ENCODE data around the gene MAMLD1.
A peak's percentile ranks its signal among the peaks of the same experiment; 100 is the strongest.

Gene MAMLD1

DNA sequence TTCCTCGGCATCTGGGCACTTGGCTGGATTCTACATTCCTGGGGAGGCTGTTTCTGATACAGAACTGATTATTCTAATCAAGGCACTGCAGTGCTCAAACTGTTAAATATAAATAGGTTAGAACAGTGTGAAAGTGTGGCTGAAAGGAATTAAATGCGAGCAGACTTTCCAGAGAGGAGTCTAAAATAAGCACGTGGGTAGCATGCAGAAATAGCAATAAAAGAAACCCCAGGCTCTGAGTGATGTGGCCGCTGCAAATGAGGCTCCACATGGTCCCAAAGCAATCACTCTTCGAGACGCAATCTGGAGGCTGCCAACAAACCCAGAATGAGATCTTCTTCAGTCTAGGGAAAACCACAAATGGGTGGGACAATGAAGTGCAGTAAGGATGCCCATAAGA lies 174.7 kb downstream of the MAMLD1 start:
- DNase-seq = no peak

DNA sequence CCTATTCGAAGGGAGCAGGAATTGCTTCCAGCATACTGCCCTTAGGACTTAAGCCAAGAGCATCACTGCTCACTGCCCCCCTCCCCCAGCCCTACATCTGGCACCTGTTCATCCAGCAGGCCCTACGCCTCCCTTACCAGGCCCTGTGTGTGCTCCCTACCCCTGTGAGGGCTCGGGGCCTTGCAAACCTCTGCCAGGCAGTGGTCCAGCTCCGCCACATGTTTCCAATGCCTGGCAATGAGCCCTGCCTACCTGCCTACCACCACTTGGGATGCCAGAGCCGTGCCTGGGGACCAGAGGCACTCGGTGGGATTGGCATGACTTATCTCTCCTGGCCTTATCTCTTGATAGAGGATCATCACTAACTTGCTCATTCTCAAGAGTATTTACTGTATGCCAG lies 177.8 kb downstream of the MAMLD1 start:
- DNase-seq = no peak

DNA sequence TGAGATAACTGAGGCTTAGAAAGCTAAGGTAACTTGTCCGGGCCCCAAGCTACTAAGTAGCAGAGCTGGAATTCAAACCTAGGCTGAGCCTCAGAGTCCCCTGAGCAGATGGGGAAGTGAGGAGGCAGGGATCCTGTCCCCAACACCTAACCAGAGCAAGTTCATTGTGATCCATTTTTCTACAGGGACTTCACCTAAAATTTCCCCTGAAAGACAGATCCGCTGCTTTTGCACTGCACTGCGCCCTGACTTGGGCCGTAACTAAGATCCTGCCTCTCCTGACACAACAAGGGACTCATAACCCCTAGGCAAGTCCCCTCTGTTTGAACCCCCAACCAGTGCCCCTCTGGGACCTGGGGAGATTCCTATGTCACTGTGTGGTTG lies 179.7 kb downstream of the MAMLD1 start:
- no peak for DNase-seq

DNA sequence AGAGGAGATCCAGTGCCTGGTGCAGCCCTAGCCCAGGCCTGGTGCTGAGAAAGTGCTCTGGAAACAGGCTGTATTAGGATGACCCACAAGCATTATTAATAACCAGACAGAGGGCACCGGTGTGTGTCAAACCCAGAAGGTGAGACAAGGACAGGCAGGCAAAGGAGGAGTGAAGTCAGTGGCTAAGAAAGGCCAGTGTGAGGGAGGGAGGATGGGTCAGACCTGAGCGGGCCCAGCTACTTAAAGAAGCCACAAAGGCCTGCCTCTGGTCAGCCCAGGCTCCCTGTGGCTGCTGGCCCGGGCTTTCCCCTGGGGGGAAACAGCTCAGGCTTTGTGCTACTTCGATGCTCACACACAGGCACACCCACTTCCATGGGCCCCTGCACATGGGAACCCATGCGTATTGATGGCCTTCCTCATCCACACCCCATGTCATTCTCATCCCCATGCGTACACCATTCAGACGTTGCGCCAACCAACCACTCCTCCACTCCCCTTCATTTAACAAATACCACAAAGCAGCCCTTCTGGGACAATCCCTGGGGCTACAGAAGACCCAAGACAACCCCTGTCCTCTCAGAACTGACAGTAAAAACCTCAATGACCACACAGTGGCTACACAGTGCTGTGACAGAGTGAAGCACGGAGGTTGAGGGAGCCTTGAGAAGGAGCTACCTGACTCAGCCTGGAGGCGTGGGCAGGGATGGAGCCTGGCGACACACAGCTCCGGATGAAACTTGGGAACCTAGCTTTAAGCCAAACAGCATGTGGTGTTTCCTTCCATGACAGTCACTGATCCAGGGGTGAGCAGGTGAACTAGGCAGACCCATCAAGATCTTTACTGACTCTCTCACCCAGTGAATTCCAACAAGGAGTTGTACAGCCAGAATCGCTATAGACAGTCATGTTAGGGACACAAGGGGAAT lies 180.4 kb downstream of the MAMLD1 start:
- DNase-seq = no peak

DNA sequence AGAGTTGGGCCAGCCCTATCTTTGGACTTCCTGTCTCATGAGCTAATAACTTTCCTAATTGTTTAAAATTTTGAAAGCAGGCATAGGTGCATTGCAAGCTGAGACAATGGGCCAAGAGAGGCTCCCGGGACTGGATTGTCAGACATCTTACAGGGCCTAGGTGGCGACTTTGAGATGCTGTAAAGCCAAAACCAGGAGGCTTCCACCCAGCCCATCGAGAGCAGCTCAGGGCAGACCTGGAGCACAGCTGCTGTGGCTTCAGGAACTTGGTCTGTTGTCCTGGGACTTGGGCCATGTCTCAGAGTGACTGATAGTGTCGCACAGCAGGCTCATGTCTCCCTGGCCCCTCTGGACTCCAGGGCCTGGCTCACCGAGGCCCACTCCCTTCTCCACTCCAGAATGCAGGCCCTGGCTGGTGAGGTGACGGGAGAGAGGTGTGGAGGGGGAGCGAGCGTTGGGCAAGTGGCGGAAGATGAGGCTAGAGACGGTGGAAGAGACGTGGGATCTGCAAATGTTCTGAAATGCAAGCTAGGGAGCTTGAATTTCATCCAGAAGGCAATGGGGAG lies 181.2 kb downstream of the MAMLD1 start:
- peak in 1 of 2 experiments; percentile 39 for DNase-seq

DNA sequence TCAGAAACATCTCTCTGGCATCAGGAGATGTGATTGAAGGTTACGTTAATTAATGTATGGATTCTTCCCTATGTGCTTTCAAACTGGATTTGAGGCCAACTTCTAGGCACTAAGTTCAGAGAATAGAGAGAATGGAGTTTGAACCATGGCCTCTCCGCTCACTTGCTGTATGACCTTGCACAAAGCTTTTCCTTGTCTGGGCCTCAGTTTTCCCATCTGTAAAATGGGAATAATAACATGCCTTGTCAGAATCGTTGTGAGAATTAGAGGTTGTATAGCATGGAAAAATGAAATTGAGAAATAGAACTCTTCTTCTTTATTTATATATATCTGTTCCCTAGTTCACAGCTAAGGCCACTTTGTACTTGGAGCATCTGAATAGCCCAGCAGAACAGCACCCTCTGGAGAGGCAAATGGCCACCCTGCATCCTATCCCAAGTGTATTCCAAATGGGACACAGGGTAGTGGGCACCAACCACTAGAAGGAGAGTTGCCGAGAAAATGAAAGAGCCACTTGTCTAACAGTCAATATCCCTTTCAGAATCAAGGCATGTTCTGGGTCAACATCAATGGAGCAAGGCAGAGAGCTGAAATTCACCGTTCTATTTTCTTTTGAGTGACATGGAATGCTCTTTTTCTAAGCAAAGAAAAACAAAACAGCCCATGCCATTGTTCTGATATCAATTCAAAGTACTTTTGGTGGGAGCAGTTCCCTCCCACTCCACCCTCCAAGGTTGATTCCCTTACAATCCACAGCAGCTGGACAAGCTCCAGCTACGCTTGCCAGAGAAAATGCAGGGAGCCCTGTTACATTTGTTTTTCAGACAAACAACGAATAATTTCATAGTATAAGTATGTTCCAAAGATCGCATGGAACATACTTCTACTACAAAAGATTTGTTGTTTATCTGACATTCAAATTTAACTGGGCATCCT lies 182.0 kb downstream of the MAMLD1 start:
- DNase-seq = no peak

DNA sequence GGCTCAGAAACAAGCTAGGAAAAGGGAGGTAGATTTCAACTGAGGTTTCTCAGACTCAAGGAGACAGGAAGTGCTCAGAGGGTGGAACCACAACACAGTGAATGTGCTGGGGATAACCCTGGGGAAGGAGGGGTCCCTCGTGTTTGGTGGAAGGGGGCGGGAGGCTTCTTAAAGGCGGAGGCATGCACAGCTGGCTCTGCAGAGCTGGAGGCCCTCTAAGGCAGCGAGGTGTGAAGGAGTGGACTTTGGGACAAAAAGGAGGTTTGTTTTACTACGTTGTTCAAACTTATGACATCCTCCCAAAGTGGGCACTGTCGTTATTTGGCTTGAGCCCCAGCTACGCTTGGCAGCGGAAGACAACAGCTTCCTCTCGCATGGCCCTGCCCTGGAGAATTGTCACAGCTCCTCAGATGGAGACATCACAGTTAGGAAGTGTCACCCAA lies 183.6 kb downstream of the MAMLD1 start:
- no peak for DNase-seq

DNA sequence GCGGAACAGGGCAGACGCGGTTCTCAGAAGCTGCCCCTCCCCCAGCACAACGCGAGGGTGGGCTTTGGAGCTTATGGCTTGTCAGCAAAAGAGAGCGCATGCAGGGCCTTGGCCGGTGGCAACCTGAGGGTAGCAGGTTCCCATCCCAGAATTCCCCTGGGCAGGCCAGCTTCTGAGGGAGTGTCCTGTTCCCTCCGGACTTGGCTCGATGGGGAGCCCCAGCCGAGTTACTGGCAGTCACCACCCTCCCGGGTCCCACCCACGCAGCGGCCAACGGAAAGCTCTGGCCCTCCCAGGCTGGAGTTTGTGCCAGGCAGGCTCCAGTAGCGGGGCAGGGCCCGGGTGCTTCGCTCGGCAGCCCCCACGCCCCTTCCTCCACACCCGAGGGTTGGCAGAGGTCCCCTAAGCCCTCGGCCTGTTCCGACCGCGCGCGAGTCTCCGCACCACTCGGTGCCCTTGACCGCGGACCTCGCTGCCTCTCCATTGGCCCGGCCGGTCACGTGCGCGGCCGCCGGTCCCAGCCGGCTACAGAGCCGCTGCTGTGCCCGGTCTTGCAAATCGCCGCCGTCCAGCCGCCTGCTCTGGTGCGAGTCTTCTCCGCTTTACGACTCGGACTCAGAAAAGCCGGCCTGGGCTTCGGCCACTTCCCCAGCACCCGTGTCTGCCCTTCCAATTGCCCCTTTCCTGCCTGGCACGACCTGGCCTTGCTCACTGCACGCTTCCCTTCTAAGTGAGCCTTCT lies 184.4 kb downstream of the MAMLD1 start:
- DNase-seq = peak in 1 of 2 experiments; percentile 57

DNA sequence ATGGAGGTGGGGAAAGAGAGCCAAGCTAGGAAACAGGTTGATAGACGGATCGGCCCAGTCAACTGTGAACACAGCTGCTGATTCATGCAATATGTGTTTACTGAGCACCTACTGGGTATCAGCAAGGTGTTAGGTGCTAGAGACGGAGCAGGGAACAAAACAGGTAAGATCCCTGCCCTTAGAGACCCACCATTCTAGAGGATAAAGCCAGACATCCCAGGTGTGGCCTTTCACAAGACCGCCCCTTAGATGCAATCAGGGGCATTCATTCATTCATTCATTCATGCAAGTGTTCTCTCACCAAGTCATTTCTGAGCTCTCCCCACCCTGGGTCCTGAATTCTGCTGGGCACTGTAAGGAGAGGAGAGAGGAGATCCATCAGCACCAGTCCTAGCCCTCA lies 185.1 kb downstream of the MAMLD1 start:
- no peak for DNase-seq

DNA sequence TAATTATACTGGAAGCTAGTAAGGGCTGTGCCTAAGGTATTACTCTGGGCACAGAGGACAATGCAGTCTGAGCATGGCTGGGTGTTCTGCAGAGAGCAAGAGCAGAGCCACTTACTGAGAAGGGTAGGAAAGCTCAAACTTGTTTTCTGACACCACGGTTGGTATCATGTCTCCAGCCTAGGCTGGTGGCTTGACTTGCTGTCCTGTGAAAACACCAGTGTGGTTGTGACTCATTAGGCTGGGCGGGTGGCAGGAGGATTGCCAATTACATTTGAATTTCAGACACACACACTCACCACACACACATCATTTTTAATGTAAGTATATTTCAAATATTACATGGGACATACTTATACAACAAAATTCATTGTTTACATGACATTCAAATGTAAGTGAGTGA lies 185.6 kb downstream of the MAMLD1 start:
- DNase-seq = no peak

DNA sequence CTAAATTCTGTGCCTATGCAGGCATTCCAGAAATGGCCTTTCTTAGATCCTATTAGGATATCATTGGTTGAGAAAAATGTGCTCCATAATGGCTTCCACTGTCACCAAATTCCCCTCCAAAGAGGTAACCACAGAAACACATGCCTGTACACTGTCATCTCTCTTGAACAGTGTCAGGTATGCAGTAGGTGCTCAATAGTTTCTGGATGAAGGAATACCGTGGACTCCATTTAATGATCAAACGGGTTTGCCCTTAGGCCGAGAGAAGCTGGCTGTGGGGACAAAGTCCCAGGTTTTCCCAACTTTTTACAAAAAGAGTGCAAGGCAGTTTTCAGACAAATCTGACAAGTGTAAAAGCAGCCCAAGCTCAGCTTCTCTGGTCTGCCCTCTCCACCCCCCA lies 188.8 kb downstream of the MAMLD1 start:
- no peak for DNase-seq

DNA sequence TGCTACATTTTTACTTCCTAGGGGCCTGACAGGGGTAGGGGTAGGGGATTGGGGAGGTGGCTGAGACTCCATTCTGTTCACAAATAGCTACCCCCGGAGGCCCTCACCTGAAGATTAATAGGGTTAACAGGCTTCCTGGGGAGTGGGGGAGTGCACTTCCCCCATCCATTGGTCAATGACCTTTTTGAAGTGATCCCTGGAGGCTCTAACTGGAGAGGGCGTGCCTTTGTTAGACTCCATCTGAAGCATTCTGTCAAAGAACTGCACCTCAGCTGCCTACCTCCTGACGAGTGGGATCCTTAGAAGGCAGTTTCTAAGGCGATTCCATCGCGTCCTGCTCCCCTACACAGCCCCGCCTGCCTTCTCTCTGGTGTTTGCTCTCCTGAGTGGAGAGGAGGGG lies 195.3 kb downstream of the MAMLD1 start:
- no peak for DNase-seq
